RWPE2 (cell line): ENCODE measurements around the gene RICTOR.

Source experiments
- ATAC-seq: fragments of 200-7000 bp; cut with Tn5 transposase; 3 replicates; pipeline ENCODE4 v1.9.1; 2021; ENCODE audit warnings: low read depth
- DNase-seq: peaks from one replicate; pipeline ENCODE4 v3.0.0-alpha.2; 2020; ENCODE audit warnings: low spot score
- H3K27ac ChIP-seq: fragments of 450-650 bp; 2 replicates; pipeline ENCODE4 v1.5.1; 2017; ENCODE audit warnings: mild to moderate bottlenecking; ENCODE audit not compliant: poor library complexity, severe bottlenecking
- H3K27me3 ChIP-seq: fragments of 250-450 bp; sonication (Bioruptor Pico); 2 replicates; pipeline ENCODE4 v1.5.1; 2021; ENCODE audit warnings: mild to moderate bottlenecking, moderate library complexity; ENCODE audit not compliant: insufficient read depth, poor library complexity, severe bottlenecking
- H3K36me3 ChIP-seq: fragments of 250-450 bp; sonication (Bioruptor Pico); 2 replicates; pipeline ENCODE4 v1.5.1; 2020; ENCODE audit warnings: low read depth, mild to moderate bottlenecking, moderate library complexity
- H3K4me1 ChIP-seq: fragments of 250-450 bp; sonication (Bioruptor Pico); 2 replicates; pipeline ENCODE4 v1.5.1; 2021; ENCODE audit warnings: mild to moderate bottlenecking, moderate library complexity; ENCODE audit not compliant: insufficient read depth, poor library complexity, severe bottlenecking
- H3K4me3 ChIP-seq: fragments of 250-450 bp; sonication (Bioruptor Pico); 2 replicates; pipeline ENCODE4 v1.5.1; 2021; ENCODE audit warnings: mild to moderate bottlenecking, moderate library complexity; ENCODE audit not compliant: severe bottlenecking
- H3K9me3 ChIP-seq: fragments of 250-450 bp; sonication (Bioruptor Pico); 2 replicates; pipeline ENCODE4 v1.5.1; 2021; ENCODE audit warnings: mild to moderate bottlenecking, moderate library complexity; ENCODE audit not compliant: severe bottlenecking
- CTCF ChIP-seq: fragments of 450-650 bp; IDR thresholded peaks from one replicate; pipeline ENCODE4 v1.5.1; 2017; ENCODE audit warnings: mild to moderate bottlenecking, moderate library complexity; ENCODE audit not compliant: poor library complexity, severe bottlenecking

Gene RICTOR

GRCh38 chr5:39024005-39024404 is 50.2 kb downstream of the RICTOR start:
- no peak overlapping the region for H3K4me3 ChIP-seq
- H3K27me3 ChIP-seq: no peaks in the 10 kb centered on the region
- peaks cover 30% of the 10 kb centered on the region for H3K36me3 ChIP-seq
- H3K9me3 ChIP-seq: peaks cover under 1% of the 10 kb centered on the region
- TF ChIP-seq CTCF: no peak
- peaks cover 9% of the 10 kb centered on the region for H3K4me1 ChIP-seq
- DNase-seq (no peak), ATAC-seq (no peak)
- no peak overlapping the region for H3K27ac ChIP-seq

- Histone ChIP-seq H3K4me1 (peaks cover 9% of the 10 kb centered on the region), H3K36me3 (peaks cover 25% of the 10 kb centered on the region)
- no peak for TF ChIP-seq CTCF
These were observed 51.1 kb downstream of the RICTOR start for GRCh38 chr5:39023121-39023520.

GRCh38 chr5:39022151-39022550 is 52.0 kb downstream of the RICTOR start:
- Histone ChIP-seq H3K27me3 (no peaks in the 10 kb centered on the region), H3K4me3 (no peak overlapping the region), H3K36me3 (peaks cover 20% of the 10 kb centered on the region), H3K4me1 (peaks cover 9% of the 10 kb centered on the region), H3K9me3 (no peaks in the 10 kb centered on the region), H3K27ac (no peak overlapping the region)
- no peak for DNase-seq
- no peak for ATAC-seq
- TF ChIP-seq CTCF: no peak

More at GRCh38 chr5:39023121-39023520, 51.1 kb downstream of the RICTOR start:
- Histone ChIP-seq H3K9me3 (no peaks in the 10 kb centered on the region), H3K27me3 (no peaks in the 10 kb centered on the region), H3K4me3 (no peak overlapping the region), H3K27ac (no peak overlapping the region)
- DNase-seq: no peak
- no peak for ATAC-seq

GRCh38 chr5:39021413-39021812 is 52.8 kb downstream of the RICTOR start:
- no peak for DNase-seq
- Histone ChIP-seq H3K4me3 (no peak overlapping the region), H3K27me3 (no peaks in the 10 kb centered on the region), H3K27ac (no peak overlapping the region), H3K36me3 (peaks cover 19% of the 10 kb centered on the region), H3K9me3 (no peaks in the 10 kb centered on the region), H3K4me1 (peaks cover 9% of the 10 kb centered on the region)
- ATAC-seq: no peak
- TF ChIP-seq CTCF: no peak

- no peaks in the 10 kb centered on the region for H3K9me3 ChIP-seq
- DNase-seq (no peak), ATAC-seq (no peak)
- peaks cover 18% of the 10 kb centered on the region for H3K36me3 ChIP-seq
- H3K27me3 ChIP-seq: no peaks in the 10 kb centered on the region
- H3K4me3 ChIP-seq: no peak overlapping the region
- H3K4me1 ChIP-seq: peaks cover 11% of the 10 kb centered on the region
- H3K27ac ChIP-seq: no peak overlapping the region
- TF ChIP-seq CTCF: no peak
These were observed 53.7 kb downstream of the RICTOR start for GRCh38 chr5:39020458-39020857.
